Parietal lobe (tissue), 2 donors: Measurements from ENCODE around the gene TXNDC12. TPM values are rescaled to one million over a fixed set of nuclear protein-coding genes. Genes with fewer than 3 reads are reported as not detected.

Experiments
- small RNA-seq: library from RNA; depleted of rRNA; stranded (forward); fragments of <200 nt; gene quantifications from one replicate; pipeline ENCODE3, GENCODE V24; 2014; ENCODE audit warnings: low replicate concordance
- total RNA-seq: library from RNA; depleted of rRNA; stranded (reverse); fragments of >200 nt; gene quantifications from one replicate; pipeline ENCODE4 v1.2.3, GENCODE V29; 2014

TXNDC12 gene
- 19.1 TPM for total RNA-seq

GRCh38 chr1:52055066-52055865, at the start of gene TXNDC12:
TXNDC12 (minus strand) TSS chr1:52055191; CDS start chr1:52055096, 95 bp downstream.

GRCh38 chr1:52056163-52056936, 1.4 kb upstream of the TXNDC12 start, which contains the start of gene BTF3L4:
BTF3L4 (plus strand) TSS chr1:52056295; CDS start chr1:52059848, 3,553 bp downstream.

GRCh38 chr1:52033190-52034049, 21.6 kb downstream of the TXNDC12 start, which contains the start of gene KTI12:
KTI12 (minus strand) TSS chr1:52033810; CDS start chr1:52033761, 49 bp downstream.

DNA sequence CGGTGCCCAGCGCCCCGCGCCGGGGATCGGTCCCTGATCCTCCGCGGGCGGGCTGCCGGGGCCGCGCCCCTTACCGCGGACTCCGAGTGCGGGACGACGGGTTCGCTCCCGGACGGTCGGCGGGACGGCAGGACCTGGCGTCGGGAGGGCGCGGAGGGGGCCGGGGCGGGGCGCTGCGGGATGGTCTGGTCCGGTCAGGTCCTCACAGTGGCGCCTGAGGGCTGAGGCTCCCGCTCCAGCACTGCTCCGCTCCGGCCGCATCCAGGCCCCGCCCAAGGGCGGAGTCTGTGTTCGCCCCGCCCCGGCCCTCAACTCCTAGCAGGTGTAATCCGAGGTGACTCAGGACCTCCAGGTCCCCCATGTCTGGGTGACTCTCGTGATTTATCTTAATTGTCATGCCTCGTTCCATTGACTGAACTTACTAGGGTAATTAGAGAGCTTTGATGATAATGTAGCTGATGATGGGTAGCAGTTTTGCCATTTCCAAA, 64.5 kb downstream of the TXNDC12 start, which contains the start of gene RAB3B:
RAB3B (minus strand) TSS at position 223 of the 488 bp plus-strand sequence. CDS start 13,583 bp downstream, outside the sequence.

Small RNAs within 50 kb of the gene (small RNA-seq; reads per million reads assigned to genes)
- gene RN7SL290P (not detected), gene RNA5SP48 (not detected)

Other genes with a start within 250 kb of the TXNDC12 start
- 127 TPM for gene NRDC, start 176.5 kb downstream of the TXNDC12 start, total RNA-seq
- 9.4 TPM for gene RAB3B, start 64.5 kb downstream of the TXNDC12 start, total RNA-seq
- 9.1 TPM for gene KTI12, start 21.4 kb downstream of the TXNDC12 start, total RNA-seq
- gene BTF3L4, start 1.1 kb upstream of the TXNDC12 start, total RNA-seq, result 129 TPM
- gene ZFYVE9, start 86.9 kb upstream of the TXNDC12 start, total RNA-seq, result 99.8 TPM